Spinal cord (tissue), 10 donors: Measurements from ENCODE around the gene DOK4. TPM values are rescaled to one million over a fixed set of nuclear protein-coding genes. Genes with fewer than 3 reads are reported as not detected.

Source experiments
- DNase-seq, 6 donors: peaks; one replicate each; pipeline versions ENCODE4 v3.0.0 to v3.0.0-alpha.2; 2013 to 2015; ENCODE audit warnings: low spot score in 6 of 6, low read depth in 4 of 6
- H3K27ac ChIP-seq: one replicate; pipeline ENCODE4 v1.5.1; 2013; ENCODE audit warnings: low read depth, low read length, control low read depth
- H3K27me3 ChIP-seq: one replicate; pipeline ENCODE4 v1.6.1; 2013; ENCODE audit warnings: low read length; ENCODE audit not compliant: control insufficient read depth, insufficient read depth
- H3K36me3 ChIP-seq: one replicate; pipeline ENCODE4 v1.6.1; 2013; ENCODE audit warnings: low read length; ENCODE audit not compliant: control insufficient read depth, insufficient read depth
- H3K4me1 ChIP-seq: one replicate; pipeline ENCODE4 v1.6.1; 2013; ENCODE audit warnings: low read length; ENCODE audit not compliant: control insufficient read depth, insufficient read depth
- H3K4me3 ChIP-seq: one replicate; pipeline ENCODE4 v1.5.1; 2013; ENCODE audit warnings: low read depth, low read length, control low read depth
- H3K9me3 ChIP-seq: one replicate; pipeline ENCODE4 v1.6.1; 2013; ENCODE audit warnings: low read length; ENCODE audit not compliant: control insufficient read depth, insufficient read depth
- WGBS: methylation state at CpG from one replicate; pipeline ENCODE4 v1.1.5; 2013; ENCODE audit warnings: missing lambda C conversion rate; ENCODE audit not compliant: insufficient coverage; 5-methylcytosine and 5-hydroxymethylcytosine counted together
- long read RNA-seq, 4 donors: transcript quantifications; one replicate each; lab custom pipeline, GENCODE V29; 2026
- polyA plus RNA-seq, 2 donors: library from polyadenylated mRNA; unstranded; fragments of 120-200 nt; gene quantifications; one replicate each; pipeline ENCODE4 v1.2.1, GENCODE V29; 2013; ENCODE audit not compliant: insufficient read length in 2 of 2
- total RNA-seq, 2 donors: library from RNA; depleted of rRNA in 1 of 2; stranded (reverse); fragments of 120-200 nt in 1 of 2; fragments of >200 nt in 1 of 2; gene quantifications; one replicate each; pipeline versions ENCODE4 v1.2.3 to v1.2.4, GENCODE V29; 2013 to 2014
- donor health status: healthy.

Gene DOK4
- total RNA-seq (10 to 100 TPM; 23.0 to 25.3 TPM), polyA plus RNA-seq (10 to 100 TPM; 61.7 to 62.8 TPM)
- long read RNA-seq, donor 1, transcript DOK4-201 (9 exons, 2,772 nt), result major isoform, 8 of 17 reads
- long read RNA-seq, donor 1, transcript DOK4-210 (7 exons, 2,851 nt), result minor isoform, 5 of 17 reads
- long read RNA-seq, donor 1, partial matches to known transcripts, result 0 of 17 reads
- long read RNA-seq, donor 1, other reads (novel, unspliced or antisense), result 0 of 17 reads
- long read RNA-seq, donor 2, partial matches to known transcripts, result 0 of 5 reads
- long read RNA-seq, donor 2, other reads (novel, unspliced or antisense), result 0 of 5 reads
- long read RNA-seq, donor 3, transcript DOK4-218 (8 exons, 1,848 nt), result major isoform, 5 of 7 reads
- long read RNA-seq, donor 3, partial matches to known transcripts, result 0 of 7 reads
- long read RNA-seq, donor 3, other reads (novel, unspliced or antisense), result 0 of 7 reads
- long read RNA-seq, donor 4, transcript DOK4-201 (9 exons, 2,772 nt), result major isoform, 7 of 13 reads
- long read RNA-seq, donor 4, partial matches to known transcripts, result 0 of 13 reads
- long read RNA-seq, donor 4, other reads (novel, unspliced or antisense), result 0 of 13 reads

DNA sequence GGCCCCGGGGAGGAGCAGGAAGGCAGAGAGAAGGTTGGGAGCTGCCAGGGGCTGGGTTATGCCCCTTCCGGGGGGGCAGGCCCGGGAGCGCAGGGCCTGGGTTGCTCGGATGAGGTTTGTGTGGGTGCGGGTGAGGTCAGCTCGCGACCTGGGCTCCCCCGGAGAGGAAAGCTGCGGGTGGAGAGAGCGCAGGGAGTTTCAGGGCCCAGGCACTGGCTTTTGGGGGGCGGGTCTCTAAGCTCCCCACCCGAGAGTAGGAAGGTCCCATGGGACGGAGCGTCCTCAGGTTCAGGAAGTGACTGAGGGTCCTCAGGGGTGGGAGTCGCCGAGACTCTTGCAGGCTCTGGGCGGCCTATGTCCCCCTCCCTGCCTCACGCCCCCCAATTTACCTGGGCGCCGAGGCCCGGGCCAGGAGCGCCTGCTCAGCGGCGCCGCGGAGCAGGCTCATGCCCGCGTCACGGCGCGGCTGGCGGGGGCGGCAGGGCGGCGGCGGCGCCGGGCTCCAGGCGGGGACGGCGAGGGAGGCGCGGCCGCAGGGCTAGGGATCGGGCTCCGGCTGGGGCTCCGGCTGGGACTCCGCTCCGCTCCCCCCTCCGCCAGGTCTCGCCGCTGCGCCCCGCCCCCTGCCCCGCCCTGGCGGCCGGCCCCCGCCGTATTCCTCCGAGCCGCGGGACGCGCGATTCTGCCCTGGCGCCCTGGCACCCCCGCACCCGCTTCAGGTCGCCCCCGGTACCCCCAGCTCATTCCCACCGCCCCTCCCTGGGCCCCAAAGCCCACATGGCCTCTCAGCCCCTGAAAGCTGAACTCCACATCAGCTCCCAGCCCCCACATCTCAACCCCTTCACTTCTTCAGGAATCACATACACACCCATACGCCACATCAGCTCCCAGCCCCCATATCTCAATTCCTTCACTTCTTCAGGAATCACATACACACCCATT lies at the start of gene DOK4:
Gene DOK4 (minus strand): TSS at position 578 of the 942 bp plus-strand sequence. CDS start 6,986 bp downstream, outside the sequence.
- peak within 1 kb of the TSS; percentile 63 for H3K4me3 ChIP-seq
- no peaks in the 10 kb centered on the region for H3K9me3 ChIP-seq
- under 1% methylated on average over 73 of the region's 73 CpGs for WGBS
- no peaks in the 10 kb centered on the region for H3K36me3 ChIP-seq
- peak in 4 of 6 donors; percentile 38 to 85 (median 64) for DNase-seq
- no peaks in the 10 kb centered on the region for H3K27me3 ChIP-seq
- peaks cover 28% of the 10 kb centered on the region for H3K4me1 ChIP-seq
- H3K27ac ChIP-seq, result no peak within 1 kb of the TSS

GRCh38 chr16:57535680-57536305 lies 49.5 kb upstream of the DOK4 start:
- peak overlapping the region; percentile 78 for H3K4me3 ChIP-seq
- H3K36me3 ChIP-seq, result peaks cover 3% of the 10 kb centered on the region
- WGBS, result 0% methylated on average over 28 of the region's 50 CpGs
- H3K27ac ChIP-seq, result peak overlapping the region; percentile 47
- peaks cover 2% of the 10 kb centered on the region for H3K27me3 ChIP-seq
- H3K9me3 ChIP-seq, result no peaks in the 10 kb centered on the region
- H3K4me1 ChIP-seq, result peaks cover 52% of the 10 kb centered on the region
- DNase-seq, result peak; percentile 41 to 96 (median 70)

- H3K4me1 ChIP-seq, result peaks cover 58% of the 10 kb centered on the region
- no peaks in the 10 kb centered on the region for H3K9me3 ChIP-seq
- peaks cover 3% of the 10 kb centered on the region for H3K27me3 ChIP-seq
- 62% methylated on average over 12 of the region's 13 CpGs for WGBS
- no peak overlapping the region for H3K27ac ChIP-seq
- DNase-seq, result no peak
- peaks cover 3% of the 10 kb centered on the region for H3K36me3 ChIP-seq
- peak overlapping the region; percentile 78 for H3K4me3 ChIP-seq
These were observed 48.8 kb upstream of the DOK4 start for GRCh38 chr16:57534881-57535658.

GRCh38 chr16:57534337-57534880 lies 48.1 kb upstream of the DOK4 start:
- no peak overlapping the region for H3K4me3 ChIP-seq
- DNase-seq, result no peak
- no peaks in the 10 kb centered on the region for H3K9me3 ChIP-seq
- WGBS, result 89% methylated on average over 7 of the region's 7 CpGs
- H3K4me1 ChIP-seq, result peaks cover 62% of the 10 kb centered on the region
- H3K27me3 ChIP-seq, result peaks cover 7% of the 10 kb centered on the region
- H3K27ac ChIP-seq, result no peak overlapping the region
- peaks cover 3% of the 10 kb centered on the region for H3K36me3 ChIP-seq

DNA sequence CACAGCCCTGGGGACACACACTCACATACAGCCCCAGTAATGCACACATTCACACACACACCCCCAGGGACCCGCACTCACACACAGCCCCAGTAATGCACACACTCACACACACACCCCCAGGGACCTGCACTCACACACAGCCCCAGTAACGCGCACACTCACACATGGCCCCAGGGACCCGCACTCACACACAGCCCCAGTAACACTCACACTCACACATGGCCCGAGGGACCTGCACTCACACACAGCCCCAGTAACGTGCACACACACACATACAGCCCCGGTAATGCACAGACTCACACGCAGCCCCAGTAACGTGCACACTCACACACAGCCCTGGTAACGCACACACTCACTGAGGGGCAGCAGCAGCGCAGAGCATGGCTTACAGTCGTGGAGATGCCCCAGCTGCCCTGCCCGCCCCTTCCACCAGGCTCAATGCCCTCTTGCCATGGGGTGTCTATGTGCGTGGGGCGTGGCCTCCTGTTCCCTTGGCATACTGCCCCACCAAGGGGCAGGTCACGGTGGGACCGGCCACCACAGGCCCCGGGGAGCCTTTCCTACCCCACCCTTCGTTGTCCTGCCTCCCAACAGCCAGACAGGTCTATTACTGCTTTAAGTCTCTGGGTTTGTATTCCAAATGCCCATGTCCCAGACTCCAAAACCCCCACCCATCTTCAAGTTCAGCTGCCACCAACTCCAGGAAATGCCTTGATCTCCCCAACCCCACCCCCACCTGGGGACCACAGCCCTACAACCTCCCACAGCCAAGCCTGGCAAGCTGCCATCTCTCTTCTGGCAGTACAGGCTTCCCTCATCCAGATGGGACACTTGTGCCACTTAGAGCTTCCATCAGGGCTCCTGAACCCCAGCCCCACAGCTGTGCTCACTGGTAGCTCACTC lies 47.4 kb upstream of the DOK4 start:
- Histone ChIP-seq H3K4me3 (no peak overlapping the region), H3K27me3 (peaks cover 11% of the 10 kb centered on the region), H3K27ac (no peak overlapping the region), H3K9me3 (no peaks in the 10 kb centered on the region), H3K4me1 (peaks cover 65% of the 10 kb centered on the region), H3K36me3 (peaks cover 3% of the 10 kb centered on the region)
- 60% methylated on average over 19 of the region's 19 CpGs for WGBS
- DNase-seq, result peak in 1 of 6 donors; percentile 31

DNA sequence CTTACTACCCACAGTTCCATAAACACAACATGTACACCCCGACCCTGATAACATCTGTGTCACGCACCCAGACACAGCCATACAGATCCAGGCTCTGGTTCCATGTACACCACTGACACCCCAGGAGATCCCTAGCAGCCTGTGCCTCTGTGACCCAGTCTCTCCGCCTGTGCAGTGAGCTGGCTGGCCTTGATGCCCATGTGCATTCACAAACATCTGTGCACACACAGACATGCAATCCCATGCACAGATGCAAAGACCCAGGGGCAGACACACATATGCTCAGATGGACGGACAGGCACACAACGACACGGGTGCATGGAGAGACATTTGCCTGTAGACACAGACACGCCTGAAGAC lies 46.0 kb upstream of the DOK4 start:
- no peaks in the 10 kb centered on the region for H3K9me3 ChIP-seq
- no peak overlapping the region for H3K4me3 ChIP-seq
- 73% methylated on average over 7 of the region's 7 CpGs for WGBS
- H3K27ac ChIP-seq, result no peak overlapping the region
- peaks cover 65% of the 10 kb centered on the region for H3K4me1 ChIP-seq
- DNase-seq, result no peak
- peaks cover 3% of the 10 kb centered on the region for H3K36me3 ChIP-seq
- H3K27me3 ChIP-seq, result peaks cover 11% of the 10 kb centered on the region

DNA sequence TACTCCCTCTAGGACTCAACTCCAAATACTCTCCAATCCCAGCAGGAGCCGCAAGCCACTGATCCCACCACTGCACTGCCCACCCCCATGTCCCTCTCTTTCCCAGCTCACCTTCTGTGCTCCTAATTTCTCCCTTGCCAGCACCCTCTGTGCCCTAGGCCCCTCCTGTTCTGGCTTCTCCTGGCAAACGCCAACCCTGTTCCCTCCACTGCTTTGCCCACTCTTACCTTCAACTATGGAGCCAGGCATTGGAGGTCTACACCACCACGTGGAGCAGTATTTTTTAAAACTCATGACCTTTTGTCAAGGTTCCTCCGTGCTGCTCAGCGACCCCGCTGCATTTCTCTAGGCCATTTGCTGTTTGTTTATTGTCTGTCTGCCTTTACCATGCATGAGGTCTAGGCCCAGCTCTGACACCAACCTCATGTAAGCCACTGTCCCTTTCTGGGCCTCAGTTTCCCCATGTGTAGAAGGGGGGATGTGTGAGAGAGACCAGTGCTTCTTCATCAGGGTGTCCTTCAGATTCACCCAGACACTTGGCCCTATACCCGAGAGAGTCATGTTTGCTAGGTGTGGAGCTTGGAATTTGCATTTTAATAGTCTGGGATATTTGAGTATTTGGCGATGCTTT lies 45.5 kb upstream of the DOK4 start:
- Histone ChIP-seq H3K4me3 (no peak overlapping the region), H3K27me3 (peaks cover 11% of the 10 kb centered on the region), H3K4me1 (peaks cover 60% of the 10 kb centered on the region), H3K36me3 (peaks cover 3% of the 10 kb centered on the region), H3K27ac (no peak overlapping the region), H3K9me3 (no peaks in the 10 kb centered on the region)
- WGBS, result 86% methylated on average over 6 of the region's 8 CpGs
- DNase-seq, result no peak

DNA sequence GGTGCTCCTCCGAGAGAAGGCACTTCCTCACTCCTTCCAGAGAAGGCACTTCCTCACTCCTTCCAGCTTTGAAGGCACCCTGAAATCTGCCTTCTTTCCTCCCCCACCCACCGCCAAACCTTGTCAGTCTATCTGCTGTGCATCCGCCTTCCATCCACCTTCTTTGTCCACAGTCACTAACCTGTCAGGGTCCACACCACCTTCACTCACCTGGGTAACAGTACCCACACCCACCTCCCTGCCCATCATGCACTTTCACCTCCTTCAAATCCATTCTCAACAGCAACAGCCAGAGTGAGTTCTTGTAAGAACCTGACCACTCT lies 44.9 kb upstream of the DOK4 start:
- no peaks in the 10 kb centered on the region for H3K9me3 ChIP-seq
- DNase-seq, result no peak
- H3K27ac ChIP-seq, result no peak overlapping the region
- peaks cover 9% of the 10 kb centered on the region for H3K27me3 ChIP-seq
- WGBS, result 86% methylated on average over 3 of the region's 3 CpGs
- H3K36me3 ChIP-seq, result peaks cover 3% of the 10 kb centered on the region
- peaks cover 57% of the 10 kb centered on the region for H3K4me1 ChIP-seq
- no peak overlapping the region for H3K4me3 ChIP-seq
